Measurements from ENCODE around the gene PIP5K1C.
"Not testable (repeated sequence)": the region's sequence is repeated elsewhere in the genome, so short reads cannot be mapped to it uniquely, and the experiment has no call there.

Gene PIP5K1C

DNA sequence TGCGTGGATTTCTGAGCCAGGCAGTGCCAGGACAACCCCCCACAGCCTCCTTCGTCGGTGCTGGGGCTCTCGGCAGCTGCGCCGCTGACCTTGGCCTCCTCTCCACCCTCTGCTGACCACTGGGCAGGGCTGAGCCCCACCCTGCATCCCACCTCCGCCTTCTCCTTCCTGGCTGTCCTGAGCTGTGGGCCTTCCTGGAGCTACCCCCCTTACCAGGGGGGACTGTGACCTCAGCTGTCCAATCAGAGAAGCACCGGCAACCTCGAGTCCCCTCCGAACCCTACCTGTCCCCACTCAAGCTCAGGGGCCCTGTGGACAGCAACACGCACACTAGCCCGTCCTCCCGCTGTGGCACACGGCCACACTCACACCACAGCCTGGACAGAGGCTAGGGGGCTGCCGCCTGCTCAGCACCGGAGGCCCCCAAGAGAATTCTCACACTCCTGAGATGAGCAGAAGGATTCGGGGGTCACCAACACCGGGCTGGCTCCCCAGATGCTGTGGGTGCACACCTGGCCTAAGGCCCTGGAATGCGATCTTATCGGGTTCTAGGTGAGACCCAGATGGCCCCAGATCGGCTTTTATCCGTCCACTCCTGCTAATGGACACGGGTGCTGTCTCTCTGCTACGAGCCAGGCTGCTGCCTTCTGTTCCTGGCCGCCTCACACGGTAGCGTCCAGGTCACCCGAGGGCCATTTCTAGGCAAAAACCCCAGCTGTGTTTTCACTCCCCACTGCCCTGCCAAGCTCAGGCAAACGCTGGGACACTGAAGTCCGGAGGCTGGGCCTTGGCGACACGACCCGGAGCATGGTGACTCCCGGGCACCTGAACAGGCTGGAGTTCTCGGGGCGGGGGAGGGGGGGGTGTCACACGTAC is 41.2 kb downstream of the PIP5K1C start:
- no peak for DNase-seq

DNA sequence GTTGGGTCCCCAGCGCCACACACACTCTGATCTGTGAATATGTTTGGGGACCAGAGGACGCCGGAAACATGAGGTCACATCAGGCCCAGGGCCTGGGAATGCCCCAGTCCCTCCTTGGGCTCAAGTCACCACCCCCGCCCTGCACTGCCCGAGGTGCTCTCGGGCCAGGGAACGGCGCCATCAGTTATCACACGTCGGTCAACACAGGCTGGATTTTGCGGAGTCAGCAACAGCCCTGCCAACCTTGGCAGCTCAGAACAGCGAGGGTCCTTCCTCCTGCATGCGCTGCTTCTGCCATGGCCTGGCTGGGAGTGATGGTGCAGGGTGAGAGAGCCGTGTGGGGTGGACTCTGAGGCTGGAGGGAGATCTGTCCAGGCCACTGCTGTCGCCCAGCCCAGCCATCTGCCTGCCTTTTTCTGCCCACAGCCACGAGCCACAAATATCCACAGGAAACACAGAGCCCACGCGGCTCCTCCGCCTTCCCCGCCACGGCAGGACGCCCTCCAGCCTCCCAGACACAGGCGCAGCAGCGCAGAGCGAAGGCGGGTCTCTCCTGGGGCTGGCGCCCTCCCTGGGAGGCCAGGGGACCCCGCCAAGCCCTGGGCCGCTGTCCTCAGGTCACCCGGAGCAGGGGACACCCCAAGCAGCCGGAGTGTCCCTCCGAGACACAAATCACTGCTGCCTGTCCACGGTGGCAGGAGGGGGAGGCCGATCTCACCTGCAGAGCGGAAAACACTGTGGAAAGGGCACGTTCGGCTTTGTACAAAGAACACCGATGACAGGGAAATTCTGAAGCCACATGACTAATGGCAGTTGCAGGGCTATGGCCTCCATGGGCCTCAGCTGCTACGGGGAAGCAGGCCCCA is 42.0 kb downstream of the PIP5K1C start:
- DNase-seq = no peak

DNA sequence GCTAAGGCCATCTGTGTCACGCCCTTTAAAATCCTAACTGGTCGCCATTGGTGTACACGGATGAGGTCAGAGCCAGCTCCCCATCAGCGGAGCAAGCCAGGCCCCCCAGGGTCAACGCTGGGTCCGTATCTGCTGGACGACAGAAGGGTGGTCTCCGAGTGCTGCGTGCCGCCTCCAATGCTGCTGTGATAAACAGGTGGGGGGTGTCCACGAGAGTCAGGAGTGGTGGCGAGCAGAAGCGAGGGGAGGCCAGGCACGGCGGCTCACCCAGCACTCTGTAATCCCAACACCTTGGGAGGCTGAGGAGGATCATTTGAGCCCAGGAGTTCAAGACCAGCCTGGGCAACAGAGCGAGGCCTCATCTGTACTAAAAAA is 42.9 kb downstream of the PIP5K1C start:
- DNase-seq = no peak

DNA sequence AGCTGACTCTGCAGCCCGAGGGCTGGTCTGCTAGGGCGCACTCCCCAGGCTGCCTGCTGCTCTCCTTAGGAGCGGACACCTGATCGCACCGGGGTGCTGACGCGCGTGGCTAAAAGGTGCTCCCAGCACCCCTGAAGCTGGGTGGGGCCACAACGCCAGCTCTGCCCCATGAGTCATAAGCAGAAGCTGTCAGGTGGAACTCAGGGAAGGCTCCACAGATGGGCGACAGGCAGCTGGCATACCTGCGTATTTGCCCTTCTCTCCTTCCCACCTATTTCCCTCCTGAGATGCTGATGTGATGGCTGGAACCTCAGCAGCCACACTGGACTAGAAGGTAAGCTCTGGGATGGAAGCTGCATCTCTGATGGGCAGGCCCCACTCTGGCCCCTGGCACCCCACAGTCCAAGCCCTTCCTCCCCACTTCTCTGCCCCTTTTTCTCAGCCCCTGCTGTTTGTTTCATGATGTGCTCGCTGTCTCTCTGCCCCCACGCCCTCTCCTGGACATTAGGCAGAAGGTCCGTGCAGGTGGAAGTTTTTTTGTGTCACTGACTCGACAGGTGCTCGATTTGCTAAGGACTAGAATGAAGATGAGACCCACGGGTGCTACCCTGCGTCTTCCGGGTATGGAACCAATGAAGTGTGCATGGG is 43.4 kb downstream of the PIP5K1C start:
- no peak for DNase-seq

DNA sequence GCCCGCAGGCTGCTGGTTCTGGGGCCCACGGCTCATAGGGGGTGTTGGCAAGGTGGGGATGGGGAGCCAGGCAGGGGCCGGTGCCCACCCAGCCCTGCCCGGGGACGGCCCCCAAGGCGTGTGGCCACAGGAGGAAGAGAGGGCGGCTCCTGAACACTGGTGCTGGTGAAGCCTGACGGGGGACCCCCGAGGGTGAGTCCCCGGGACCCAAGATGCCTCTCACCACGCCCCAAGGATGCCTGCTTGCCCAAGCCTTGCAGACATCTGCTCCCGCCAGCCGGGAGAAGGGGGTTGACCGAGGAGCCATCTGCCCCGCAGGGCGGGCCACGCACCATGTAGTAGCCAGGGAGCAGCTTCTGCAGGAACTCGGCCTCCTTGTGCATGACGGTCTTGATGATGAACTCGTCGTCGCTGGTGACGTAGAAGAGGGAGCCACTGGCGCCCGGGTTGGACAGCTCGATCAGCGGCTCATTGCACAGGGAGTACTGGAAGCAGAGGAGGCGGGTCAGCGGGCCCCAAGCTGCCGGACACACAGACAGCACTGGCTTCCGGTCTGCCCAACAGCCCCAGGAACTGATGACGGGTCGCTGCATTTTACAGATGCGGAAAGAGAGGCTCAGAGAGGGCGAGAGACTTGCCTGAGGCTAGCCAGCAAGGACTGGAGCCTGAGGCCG is 44.1 kb downstream of the PIP5K1C start:
- DNase-seq = no peak

DNA sequence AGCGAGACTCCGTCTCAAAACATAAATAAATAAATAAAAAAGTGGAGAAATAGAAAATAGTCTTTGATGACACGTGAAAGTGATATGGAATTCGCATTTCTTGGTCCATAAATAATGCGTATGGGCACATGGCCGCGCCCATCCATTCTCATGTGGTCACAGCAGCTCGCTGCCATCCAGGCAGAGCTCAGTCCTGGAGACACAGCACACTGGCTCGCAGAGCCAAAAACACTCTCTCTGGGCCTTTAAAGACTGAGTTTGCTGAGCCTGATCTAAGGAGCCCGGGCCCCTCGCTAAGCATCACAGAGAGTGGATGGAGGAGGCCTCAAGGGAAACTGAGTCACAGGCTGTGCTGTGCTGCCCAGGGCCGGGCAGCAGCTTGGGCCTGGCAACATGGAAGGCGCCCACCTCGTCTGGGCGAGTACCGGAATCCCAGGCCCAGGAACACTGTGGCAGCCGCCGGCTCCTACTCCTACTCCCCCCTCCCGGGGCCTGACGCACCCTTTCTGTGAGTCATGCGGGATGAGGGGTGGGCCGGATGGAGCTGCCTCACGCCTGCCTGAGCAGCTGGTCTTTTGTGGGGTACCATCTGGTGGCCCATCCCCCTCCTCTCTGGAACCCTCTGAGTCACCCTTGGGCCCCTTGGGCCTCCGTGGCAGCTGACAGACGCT is 44.7 kb downstream of the PIP5K1C start:
- no peak for DNase-seq

DNA sequence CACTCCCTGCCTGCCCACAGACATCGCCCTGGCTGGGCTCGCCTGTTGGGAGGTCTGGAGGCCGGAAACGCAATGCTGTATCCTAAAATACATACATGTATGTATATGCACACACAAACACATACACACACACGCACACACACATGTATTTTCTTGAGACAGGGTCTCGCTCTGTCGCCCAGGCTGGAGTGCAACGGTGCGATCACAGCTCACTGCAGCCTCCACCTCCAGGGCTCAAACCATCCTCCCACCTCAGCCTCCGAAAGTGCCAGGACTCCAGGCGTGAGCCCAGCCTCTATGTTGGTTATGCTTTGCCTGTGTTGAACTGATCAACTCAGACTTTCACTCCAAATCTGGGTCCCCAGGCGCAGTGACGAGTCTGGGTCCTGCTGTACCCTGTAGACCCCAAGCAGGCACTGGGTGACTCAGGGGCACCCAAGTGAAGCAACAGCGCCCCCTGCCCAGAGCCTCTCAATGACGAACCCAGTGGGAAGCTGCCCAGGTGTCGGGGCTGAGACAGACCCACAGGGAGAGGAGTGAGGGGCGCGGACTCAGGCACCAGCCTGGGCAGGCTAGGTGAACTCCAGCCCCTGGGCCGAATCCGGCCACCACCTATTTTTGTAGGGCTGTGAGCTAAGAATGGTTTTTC is 46.3 kb downstream of the PIP5K1C start:
- DNase-seq = no peak

DNA sequence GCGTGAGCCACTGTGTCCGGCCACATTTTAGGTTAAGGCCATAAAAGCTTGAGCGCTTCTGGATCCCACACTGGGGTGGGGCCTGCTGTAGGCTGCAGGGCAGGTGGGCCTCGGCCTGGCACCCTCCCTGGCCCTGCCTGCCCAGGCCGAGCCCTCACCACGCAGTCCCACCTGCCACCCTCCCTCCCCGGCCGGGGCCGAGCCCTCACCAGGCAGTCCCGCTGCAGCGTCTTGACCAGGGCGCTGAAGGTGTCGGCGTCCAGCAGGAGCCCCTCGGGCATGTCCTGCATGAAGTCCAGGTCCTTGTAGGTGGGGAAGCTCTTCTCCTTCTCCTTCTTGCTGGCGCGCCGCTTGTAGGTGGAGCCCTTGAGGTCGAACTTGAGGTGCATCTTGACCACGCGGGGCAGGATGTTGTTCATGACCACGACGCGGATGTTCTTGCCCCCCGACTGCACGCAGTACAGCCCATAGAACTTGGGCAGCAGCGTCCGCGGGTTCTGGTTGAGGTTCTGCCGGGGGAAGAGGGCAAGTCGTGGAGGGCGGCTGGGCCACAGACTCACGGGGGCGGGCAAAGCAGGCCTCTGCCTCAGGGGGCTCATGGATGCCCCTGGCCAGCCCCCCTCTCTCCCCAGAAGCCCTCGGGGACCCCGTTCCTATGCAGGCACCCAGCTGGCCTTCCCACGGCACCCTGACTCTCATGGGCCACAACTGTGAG is 47.0 kb downstream of the PIP5K1C start:
- DNase-seq = no peak

DNA sequence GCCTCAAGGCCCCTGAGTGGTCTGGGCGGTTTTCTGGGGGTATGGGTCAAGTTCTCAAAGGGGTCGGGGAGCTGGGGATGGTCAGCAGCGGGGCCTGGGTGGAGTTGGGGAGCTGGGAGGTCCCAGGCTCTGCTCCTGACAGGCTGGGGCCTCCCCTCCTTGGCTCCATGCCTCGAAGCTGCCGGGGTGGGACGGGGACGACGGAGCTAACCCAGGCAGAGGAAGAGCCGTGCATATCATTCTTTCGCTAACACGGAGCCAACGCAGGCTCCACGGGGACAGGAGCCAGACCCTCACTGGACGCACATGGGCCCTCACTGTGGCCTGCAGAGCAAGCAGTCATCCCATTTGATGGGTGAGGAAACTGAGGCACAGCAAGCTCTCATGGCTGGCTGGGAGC is 47.8 kb downstream of the PIP5K1C start:
- no peak for DNase-seq

DNA sequence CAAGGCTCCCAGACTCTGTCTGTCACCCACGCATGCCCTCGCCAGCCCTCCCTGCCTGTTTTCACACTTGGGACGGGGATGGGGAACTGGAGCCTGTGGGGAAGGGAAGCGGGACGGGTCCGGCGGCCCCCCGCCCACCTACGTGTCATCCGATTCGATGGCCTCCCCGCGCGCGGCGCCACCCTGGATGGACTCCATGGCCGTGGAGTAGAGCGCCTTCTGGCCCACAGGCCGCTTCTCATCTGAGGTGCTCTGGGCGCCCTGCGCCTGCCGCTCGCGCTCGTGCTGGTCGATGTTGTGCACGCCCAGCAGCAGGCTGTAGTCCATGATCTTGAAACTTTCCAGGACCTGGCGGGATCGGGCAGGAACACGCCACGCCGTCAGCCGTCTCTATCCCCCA is 48.6 kb downstream of the PIP5K1C start:
- DNase-seq = no peak

DNA sequence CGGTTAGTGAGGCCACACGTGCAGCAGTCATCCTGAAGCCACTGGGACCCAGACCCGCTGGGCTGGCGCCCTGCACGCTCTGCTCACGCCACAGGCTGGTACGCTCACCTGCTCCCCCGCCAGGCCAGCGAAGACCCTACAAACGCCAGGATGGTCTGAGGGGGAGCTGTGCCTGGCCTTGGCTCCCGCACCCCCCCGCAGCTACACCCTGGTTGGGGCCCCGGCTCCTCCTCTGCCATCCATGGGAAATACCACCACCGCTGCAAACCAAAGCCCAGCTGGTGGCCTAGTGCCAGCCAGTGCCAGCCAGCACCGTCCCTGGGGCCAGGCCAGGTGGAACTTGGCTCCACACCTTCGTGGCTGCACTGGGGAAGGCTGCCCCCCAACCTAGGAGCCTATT is 50.4 kb downstream of the PIP5K1C start:
- no peak for DNase-seq

DNA sequence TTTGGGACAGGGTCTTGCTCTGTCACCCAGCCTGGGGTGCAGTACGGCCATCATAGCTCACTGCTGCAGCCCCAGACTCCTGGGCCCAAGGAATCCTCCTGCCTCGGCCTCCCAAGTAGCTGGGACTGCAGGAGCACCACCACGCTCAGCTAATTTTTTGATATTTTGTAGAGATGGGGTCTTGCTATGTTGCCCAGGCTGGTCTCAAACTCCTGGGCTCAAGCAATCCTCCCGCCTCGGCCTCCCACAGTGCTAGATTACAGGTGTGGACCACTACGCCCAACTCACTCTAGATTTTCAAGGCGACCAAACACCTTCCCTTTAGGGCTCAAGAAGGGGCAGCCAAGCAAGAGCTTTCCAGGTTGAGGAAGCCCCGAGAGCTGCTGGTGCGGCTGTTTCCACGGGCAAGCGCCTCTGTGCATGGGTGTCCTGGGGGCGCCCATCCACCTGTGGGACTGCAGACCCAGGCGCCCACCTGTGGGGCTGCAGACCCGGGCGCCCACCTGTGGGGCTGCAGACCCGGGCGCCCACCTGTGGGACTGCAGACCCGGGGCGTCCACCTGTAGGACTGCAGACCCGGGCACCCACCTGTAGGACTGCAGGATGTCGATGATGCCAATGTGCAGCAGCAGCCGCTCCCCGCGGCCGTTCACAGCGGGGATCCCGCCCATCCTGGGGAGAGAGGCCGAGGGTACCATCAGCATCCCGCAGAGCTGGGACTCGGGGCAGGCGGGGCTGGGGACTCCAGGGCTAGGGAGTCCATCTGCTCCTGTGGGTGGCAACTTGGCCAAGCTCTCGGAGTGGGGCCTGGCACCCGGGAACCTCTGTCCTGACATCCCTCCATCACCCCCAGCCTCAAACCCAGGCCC is 52.0 kb downstream of the PIP5K1C start:
- DNase-seq = no peak

DNA sequence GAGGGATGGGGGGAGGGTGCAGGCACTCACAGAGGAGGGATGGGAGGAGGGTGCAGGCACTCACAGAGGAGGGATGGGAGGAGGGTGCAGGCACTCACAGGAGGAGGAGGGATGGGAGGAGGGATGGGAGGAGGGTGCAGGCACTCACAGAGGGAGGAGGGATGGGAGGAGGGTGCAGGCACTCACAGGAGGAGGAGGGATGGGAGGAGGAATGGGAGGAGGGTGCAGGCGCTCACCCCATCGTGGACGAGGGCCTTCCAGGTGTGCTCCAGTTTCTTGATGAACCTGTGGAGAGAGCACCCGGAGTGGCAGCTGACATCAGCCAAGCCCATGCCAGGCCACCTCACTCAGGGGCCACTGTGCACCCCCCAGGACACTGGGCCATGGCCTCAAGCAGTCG is 53.2 kb downstream of the PIP5K1C start:
- DNase-seq = not testable (repeated sequence)

DNA sequence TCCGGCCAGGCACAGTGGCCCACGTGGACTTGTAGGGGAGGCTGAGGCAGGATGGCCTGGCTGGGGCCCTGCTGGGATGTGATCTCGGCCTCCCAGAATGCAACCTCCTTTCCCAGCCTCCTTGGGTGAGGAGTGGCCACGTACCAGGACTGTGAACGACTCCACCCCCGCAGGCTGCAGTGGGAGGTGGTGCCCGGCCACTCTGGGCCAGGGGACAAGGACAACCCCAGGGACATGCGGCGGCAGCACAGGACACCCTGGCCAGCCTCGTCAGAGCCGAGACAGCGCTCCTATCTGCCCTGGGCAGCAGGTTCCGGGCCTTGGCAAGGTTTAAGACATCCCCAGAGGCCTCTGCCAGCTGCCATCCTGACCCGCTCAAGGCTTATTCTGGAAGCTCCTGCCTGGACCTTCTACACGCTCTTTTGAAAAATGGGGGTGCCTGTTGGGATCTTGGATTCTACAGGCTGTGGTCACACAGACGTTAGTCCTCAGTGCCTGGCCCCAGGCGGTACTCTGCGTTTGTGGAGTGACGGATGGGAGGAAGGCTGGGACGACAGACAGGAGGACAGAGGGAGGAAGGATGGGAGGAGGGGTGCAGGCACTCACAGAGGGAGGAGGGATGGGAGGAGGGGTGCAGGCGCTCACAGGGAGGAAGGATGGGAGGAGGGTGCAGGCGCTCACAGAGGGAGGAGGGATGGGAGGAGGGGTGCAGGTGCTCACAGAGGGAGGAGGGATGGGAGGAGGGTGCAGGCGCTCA is 53.8 kb downstream of the PIP5K1C start:
- no peak for DNase-seq

DNA sequence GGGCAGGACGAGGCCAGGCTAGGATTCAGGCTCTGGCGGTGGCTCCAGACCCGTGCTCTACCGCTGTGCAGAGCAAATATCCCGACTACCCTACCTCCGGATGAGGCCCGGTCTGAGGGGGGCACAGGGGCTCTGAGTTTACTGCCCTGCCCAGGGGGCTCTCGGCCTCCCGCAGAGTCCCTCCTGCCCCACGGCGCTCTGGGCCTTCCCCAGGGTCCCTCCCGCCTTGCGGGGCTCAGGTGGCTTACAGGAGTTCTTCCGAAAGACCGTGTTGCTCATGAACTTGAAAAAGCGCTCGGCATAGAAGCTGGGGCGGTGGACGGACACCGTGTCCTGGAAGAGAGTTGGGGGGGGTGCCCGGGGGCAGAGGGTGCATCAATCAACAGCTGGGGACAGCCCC is 54.5 kb downstream of the PIP5K1C start:
- DNase-seq = no peak

DNA sequence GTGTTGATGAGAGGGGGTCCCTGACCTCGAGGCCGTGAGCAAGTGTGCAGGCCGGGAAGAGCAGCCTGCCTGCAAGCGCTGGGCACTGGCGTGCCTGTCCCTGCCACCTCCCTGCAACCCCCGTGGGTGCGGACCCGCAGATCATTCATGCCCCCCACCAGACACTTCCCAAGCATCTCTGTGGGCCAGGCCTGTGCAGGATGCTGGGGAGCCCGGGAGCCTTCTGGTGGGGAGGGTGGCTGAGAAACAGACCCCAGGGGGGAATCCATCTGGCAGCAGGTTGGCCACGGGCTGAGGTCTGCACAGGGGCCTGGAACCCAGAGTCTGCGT is 55.2 kb downstream of the PIP5K1C start:
- DNase-seq = no peak

DNA sequence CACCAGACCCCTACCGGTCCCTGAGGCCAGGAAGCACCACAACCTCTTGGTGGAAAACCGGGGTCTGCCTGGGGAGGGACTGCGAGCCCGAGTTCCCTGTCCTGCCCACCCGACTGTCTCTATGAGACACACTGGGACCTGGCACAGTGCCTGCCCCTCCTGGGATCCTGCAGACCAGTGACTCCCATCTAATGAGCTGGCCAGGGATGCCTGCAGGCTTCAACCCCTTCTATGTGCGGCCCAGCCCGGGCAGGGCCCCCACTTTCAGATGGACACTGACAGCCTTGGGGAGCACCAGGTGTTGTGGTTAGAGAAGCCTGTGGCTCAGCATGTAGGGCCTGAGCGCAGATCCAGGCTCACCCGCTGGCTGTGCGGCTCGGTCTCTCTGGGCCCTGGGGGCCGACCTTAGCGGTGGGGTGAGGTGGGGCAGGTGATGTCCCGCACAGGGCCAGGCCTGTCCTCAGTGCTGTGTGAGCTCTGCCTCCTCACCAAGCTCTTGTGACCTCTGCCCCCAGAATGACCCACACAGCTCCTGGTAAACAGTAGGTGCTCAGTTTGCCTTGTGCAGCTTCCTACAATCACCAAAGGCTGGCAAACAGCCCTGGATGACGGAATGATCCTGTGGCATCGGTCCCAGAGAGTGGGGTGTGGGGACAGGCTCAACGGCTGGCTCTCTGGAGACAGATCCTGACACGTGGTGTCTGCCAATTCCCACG is 55.8 kb downstream of the PIP5K1C start:
- no peak for DNase-seq

DNA sequence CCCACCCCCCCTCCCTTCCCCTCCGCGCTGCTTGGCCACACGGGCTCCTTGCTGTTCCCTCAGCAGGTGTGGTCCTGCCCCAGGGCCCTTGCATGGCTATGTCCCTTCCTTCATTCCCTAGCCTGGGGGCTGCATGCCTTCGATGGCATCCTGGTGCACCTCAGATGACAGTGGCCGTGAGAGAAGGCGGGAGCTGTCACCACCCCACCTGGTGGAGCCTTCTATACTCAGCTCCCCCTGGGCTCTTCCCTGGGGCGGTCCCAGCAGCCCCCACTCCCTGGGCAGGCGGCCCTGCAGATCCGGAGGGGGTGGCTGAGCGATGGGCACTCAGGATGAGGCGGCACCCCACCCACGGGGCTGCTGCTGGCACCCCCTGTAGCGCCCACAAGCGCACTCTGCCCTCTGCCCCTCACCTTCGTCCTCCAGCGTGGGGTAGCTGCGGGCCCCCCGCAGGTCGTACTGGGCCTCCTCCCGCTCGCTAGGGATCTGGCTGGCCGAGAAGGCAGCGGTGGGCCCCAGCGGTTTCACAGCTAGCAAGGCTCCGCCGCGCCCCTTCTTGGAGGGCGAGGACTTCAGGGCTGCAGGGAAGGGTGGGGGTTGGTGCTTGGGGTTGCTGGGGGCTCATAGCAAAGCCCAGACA is 56.5 kb downstream of the PIP5K1C start:
- DNase-seq = no peak
